WI38 (cell line): ENCODE data around the gene CHAF1B.

ENCODE experiments used
- H3K4me3 ChIP-seq: 2 replicates; pipeline ENCODE4 v1.5.1; 2011; ENCODE audit warnings: low read depth, mild to moderate bottlenecking, control low read depth, low read length
- TF ChIP-seq, protein P1 (sequence below): IDR thresholded peaks from 2 replicates; pipeline ENCODE4 v1.5.1; 2012; ENCODE audit warnings: low read depth, mild to moderate bottlenecking, control low read depth, low read length

Gene CHAF1B

DNA sequence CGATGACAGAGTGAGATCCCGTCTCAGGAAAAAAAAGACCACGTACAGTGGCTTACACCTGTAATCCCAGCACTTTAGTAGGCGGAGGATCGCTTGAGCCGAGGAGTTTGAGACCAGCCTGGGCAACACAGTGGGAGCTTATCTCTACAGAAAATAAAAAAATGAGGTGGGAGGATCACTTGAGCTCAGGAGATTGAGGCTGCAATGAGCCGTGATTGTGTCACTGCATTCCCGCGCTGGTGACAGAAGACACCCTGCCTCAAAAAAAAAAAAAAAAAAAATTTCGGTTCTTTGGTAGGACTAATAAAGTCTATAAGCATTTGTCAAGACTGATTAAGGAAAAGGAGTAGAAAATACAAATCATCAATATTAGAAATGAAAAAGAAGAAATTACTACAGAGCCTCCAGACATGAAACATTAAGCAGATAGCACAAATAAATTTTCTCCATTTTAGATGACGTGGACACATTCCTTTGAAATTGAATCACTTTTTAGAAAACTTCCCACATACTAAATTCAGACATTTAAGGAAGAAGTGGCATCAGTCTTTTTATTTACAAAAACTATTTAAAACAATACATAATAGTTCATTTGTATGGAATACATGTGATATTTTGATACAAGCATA is 34.8 kb upstream of the CHAF1B start:
- TF ChIP-seq, protein P1, sequence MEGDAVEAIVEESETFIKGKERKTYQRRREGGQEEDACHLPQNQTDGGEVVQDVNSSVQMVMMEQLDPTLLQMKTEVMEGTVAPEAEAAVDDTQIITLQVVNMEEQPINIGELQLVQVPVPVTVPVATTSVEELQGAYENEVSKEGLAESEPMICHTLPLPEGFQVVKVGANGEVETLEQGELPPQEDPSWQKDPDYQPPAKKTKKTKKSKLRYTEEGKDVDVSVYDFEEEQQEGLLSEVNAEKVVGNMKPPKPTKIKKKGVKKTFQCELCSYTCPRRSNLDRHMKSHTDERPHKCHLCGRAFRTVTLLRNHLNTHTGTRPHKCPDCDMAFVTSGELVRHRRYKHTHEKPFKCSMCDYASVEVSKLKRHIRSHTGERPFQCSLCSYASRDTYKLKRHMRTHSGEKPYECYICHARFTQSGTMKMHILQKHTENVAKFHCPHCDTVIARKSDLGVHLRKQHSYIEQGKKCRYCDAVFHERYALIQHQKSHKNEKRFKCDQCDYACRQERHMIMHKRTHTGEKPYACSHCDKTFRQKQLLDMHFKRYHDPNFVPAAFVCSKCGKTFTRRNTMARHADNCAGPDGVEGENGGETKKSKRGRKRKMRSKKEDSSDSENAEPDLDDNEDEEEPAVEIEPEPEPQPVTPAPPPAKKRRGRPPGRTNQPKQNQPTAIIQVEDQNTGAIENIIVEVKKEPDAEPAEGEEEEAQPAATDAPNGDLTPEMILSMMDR = no peak
- H3K4me3 ChIP-seq = no peak overlapping the region

DNA sequence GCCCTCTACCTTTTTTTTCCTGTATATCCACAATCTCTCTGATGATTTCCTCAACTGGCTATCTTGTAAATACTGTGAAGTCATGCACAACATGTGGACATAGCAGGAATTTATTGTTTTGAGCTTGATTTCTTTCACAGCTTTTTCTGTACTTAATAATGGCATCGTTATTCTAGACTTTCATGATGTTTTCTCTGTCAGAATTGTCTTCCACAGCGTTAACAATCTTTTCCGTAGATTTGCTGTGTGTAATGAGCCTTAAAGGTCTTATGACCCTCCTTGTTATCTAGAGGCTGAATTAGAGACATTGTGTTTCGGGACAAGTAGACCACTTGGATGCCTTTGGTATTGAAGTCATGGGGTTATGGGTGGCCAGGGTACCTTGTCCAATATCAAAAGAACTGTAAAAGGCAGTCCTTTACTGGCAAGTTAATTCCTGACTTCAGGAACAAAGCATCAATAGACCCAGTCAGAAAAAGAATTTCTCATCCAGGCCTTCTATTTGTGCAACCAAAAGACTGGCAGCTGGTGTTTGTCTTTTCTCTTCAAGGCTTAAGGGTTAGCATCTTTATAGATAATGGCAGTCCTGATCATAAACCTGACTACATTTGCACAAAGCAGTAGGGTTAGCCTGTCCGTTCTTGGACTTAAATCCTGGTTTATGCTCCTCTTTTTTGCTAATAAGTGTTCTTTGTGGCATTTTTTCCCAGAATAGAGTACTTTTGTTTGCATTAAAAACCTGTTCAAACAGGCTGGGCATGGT is 30.1 kb upstream of the CHAF1B start:
- TF ChIP-seq, protein P1 = no peak
- no peak overlapping the region for H3K4me3 ChIP-seq

DNA sequence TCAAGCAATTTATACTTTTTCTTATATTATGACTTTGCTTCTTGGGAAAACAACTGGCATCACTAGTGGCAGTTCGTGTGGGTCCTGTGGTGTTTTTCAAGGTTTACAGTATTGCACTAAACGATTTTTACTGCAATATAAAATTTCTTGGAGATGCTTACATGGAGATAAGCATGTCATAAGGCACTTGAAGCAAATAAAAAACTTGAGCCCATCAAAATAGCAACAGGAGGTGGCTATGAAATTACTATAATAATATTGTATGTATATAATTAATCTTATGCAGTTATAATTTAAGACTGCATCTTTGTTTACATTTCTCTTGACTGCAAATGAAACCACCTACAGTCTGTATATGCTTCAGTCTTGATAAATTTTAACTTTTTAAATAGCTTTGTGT is 29.3 kb upstream of the CHAF1B start:
- TF ChIP-seq, protein P1 = no peak
- no peak overlapping the region for H3K4me3 ChIP-seq

DNA sequence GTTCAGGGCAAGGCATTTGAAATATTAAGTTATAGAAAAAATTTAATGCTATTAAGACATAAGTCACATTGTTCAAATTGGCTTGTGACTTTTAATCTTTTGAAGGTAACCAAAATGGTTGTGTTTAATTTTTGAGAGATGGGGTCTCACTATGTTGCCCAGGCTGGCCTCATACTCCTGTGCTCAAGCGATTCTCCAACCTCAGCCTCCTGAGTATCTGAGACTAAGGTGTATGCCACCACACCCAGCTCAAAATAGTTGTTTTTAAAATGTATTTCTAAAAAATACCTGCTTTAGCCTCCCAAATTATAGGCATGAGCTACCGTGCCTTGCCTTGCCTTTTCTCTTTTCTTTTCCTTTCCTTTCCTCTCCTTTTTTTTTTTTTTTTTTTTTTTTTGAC is 26.0 kb upstream of the CHAF1B start:
- no peak overlapping the region for H3K4me3 ChIP-seq
- TF ChIP-seq, protein P1 = no peak

DNA sequence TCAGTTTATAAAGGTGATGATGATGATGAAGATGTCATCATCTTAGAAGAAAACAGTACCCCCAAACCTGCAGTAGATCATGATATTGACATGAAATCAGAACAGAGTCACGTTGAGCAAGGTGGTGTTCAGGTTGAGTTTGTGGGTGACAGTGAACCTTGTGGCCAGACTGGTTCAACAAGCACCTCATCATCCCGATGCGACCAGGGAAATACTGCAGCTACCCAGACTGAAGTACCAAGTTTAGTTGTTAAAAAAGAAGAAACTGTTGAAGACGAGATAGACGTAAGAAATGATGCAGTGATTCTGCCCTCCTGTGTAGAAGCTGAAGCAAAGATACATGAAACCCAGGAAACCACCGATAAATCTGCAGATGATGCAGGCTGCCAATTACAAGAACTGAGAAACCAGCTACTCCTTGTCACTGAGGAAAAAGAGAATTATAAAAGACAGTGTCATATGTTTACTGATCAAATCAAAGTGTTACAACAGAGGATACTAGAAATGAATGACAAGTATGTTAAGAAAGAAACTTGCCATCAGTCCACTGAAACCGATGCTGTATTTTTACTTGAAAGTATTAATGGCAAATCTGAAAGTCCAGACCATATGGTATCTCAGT is 16.0 kb upstream of the CHAF1B start:
- TF ChIP-seq, protein P1 = no peak
- H3K4me3 ChIP-seq = no peak overlapping the region

DNA sequence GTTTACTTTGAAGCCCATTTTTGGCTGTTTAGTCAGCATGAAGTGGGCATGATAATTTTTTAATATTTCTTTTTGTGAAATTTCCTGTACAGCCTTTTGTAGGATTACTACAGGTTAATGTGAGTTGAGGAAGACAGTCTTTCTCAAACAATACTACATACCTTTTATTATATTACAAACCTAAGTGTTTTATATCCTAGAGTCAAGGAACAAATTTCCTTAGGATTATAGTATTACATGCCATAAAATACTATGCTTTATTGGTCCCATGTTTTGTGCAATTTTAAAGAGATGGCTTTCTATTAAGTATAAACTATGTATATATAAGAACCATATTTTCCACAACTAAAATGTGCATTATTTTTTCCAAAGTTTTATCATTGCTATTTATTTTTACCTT is 9.2 kb upstream of the CHAF1B start:
- no peak overlapping the region for H3K4me3 ChIP-seq
- TF ChIP-seq, protein P1 = no peak

DNA sequence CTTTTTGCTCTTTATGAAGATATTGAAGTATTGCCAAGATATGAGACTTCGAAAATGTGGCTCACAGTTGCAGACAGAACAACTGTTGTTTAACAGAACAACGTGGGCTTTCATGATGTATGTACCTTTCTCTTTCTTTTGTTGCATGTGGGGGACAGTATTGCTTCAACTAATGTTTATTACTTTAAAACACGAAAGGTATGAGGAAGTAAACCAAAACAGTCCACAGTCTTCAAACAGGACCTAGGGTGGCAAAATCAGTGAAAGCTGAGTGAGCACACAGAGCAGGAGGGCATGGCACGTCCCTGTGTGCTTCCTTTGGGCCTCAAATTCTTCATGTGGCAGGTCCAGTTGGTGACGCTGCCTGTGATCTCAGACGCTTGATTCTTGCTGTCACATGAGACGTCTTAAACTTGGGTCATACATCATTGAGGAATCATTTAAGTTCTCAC is 7.8 kb upstream of the CHAF1B start:
- TF ChIP-seq, protein P1 = no peak
- no peak overlapping the region for H3K4me3 ChIP-seq
